ENCODE data around the gene CCDC88C. TPM values are rescaled to one million over a fixed set of nuclear protein-coding genes. Genes with fewer than 3 reads are reported as not detected.

Gene CCDC88C
- total RNA-seq, 2 donors from 2014 or later: 4.0 to 4.4 TPM

DNA sequence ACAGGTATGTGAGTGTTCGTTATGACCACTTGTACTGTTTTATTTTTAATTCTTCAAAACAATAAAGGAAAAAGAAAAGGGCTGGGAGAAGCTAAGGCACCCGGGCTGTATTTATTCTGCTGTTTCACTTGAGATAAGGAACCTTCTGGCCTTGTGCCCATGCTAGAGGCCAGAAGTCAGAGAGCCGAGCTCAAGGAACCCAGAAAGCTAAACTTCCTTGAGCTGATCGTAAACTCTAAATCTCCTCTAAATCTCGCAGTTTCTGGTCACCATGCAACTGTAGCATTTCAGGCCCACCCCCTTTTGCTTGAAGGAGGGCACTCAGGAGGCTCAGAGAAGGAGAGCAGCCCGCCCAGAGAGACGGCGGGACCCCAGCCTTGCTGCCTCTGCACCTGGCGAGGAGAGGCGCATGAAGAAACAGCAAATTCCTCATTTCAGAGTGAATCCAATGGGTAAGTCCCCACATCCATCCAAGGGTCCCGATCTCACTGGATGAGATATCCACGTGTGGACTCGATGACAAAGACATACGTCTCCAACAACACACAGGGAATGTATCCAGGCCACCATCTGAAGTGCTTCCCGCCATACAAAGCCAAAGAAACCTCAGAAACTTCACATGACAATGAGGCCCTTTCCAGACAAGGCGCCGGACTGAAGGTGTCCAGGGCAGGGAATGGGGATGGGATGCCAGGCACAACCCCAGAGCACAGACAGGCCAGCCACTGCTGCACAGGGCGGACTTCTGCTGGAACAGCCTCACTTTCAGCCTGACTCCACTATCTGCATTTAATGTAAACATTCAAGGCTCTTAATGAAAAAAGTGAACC is 14.6 kb downstream of the CCDC88C start:
- Histone ChIP-seq H3K27me3 (no peaks in the 10 kb centered on the region), H3K27ac (peak overlapping the region in 1 of 2 donors; percentile 2), H3K9me3 (no peaks in the 10 kb centered on the region), H3K4me1 (peaks cover 0 to 8% of the 10 kb centered on the region in 2 donors), H3K4me3 (no peak overlapping the region), H3K36me3 (no peaks in the 10 kb centered on the region)
- TF ChIP-seq, protein P1, sequence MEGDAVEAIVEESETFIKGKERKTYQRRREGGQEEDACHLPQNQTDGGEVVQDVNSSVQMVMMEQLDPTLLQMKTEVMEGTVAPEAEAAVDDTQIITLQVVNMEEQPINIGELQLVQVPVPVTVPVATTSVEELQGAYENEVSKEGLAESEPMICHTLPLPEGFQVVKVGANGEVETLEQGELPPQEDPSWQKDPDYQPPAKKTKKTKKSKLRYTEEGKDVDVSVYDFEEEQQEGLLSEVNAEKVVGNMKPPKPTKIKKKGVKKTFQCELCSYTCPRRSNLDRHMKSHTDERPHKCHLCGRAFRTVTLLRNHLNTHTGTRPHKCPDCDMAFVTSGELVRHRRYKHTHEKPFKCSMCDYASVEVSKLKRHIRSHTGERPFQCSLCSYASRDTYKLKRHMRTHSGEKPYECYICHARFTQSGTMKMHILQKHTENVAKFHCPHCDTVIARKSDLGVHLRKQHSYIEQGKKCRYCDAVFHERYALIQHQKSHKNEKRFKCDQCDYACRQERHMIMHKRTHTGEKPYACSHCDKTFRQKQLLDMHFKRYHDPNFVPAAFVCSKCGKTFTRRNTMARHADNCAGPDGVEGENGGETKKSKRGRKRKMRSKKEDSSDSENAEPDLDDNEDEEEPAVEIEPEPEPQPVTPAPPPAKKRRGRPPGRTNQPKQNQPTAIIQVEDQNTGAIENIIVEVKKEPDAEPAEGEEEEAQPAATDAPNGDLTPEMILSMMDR (IDR thresholded peaks at IDR 0.05): no peak
- DNase-seq (ENCODE audit: low spot score): no peak

DNA sequence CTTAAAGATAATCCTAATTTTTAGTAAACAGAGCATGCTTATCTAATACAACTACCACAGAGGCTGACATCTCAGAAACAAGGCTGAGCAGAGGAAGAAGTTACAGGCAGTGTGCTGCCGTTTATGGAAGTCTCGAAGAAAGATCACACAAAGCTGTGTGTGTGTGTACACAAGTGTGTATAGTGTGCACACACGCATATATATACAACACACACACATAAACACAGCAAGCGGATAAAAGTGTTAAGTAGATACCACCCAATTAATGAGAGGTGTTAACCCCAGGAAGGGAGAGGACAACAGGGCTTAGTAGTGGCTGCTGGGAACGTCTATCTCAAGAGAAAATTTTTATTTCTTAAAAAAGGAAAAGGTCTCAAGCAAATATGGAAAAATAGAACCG is 15.3 kb downstream of the CCDC88C start:
- H3K4me1 ChIP-seq: peaks cover 0 to 14% of the 10 kb centered on the region in 2 donors
- TF ChIP-seq, protein P1 (IDR thresholded peaks at IDR 0.05): no peak
- no peak overlapping the region for H3K27ac ChIP-seq
- no peaks in the 10 kb centered on the region for H3K36me3 ChIP-seq
- no peak for DNase-seq (ENCODE audit: low spot score)
- H3K4me3 ChIP-seq: no peak overlapping the region
- no peaks in the 10 kb centered on the region for H3K9me3 ChIP-seq
- H3K27me3 ChIP-seq: no peaks in the 10 kb centered on the region

DNA sequence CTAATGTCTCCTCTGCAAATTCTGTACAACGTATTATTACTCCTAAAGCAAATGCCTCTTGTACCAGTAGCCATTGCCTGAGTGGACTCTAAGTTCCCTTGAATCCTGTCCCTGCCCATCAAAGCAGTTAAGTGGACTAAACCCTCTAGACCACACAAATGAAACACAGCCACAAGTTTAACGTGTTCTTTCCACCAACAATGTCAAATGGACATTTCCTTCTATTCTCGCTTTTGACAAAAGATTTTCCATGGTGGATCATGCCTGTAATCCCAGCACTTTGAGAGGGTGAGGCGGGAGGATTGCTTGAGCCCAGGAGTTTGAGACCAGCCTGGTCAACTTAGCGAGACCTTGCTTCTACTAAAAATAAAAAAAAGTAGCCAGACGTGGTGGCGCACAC is 15.9 kb downstream of the CCDC88C start:
- Histone ChIP-seq H3K27me3 (no peaks in the 10 kb centered on the region), H3K9me3 (no peaks in the 10 kb centered on the region), H3K4me3 (no peak overlapping the region), H3K27ac (no peak overlapping the region), H3K4me1 (peaks cover 0 to 15% of the 10 kb centered on the region in 2 donors), H3K36me3 (no peaks in the 10 kb centered on the region)
- DNase-seq (ENCODE audit: low spot score): no peak
- TF ChIP-seq, protein P1 (IDR thresholded peaks at IDR 0.05): no peak

DNA sequence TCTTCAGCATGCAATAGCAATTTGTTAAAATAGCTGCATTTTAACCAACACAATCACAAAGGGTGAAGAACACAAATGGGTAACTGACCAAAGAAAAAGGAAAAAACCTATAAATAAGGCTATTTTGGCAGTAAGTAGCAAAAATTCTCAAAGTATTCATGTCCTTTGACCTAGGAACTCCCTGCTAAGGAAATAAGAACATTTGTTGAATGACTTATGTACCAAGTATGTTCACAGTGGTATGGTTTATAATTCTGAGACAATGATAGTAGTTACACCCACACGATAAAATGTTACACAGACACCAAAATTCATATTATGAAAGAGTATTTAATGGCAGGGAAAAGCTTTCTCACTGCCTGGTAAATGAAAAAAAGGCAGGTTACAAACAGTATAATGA is 16.9 kb downstream of the CCDC88C start:
- no peaks in the 10 kb centered on the region for H3K27me3 ChIP-seq
- H3K27ac ChIP-seq: no peak overlapping the region
- DNase-seq (ENCODE audit: low spot score): no peak
- no peak overlapping the region for H3K4me3 ChIP-seq
- no peaks in the 10 kb centered on the region for H3K9me3 ChIP-seq
- TF ChIP-seq, protein P1 (IDR thresholded peaks at IDR 0.05): no peak
- peaks cover 0 to 11% of the 10 kb centered on the region in 2 donors for H3K4me1 ChIP-seq
- H3K36me3 ChIP-seq: no peaks in the 10 kb centered on the region

DNA sequence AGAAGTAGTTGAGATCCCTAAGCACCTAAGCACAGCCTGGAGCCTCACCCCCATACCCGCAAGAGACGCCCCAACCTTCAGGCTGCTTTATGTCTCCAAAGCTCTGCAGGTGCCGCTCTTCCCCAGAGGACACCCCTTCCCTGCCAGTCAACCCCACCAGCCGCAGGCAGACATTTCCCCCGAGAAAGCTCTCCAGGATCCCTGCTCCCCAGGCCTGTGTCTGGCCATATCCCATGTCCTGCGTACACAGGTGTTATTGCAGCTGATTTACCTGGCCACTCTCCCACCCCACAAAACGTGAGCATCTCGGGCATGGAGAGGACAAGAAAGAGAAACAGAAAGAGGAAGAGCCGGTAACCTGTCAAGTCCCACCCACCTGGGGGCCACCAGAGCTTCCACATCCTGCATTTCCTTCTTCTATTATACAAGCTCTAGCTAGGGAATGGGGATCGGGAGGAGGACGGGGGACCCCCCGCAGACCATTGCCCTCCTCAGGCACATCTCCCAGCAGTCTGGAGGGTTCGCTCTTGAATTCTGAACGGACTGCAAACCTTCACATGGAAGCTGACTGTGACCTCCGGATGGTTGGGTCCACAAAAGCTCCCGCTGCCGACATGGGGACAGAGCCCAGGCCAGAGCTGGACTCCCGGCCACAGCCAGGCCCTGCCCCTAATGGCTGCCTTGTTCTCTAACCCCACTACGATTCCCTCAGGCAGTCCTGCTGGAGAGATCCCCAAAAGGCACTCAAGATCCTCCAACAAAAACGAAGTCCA is 17.6 kb downstream of the CCDC88C start:
- no peaks in the 10 kb centered on the region for H3K27me3 ChIP-seq
- no peaks in the 10 kb centered on the region for H3K36me3 ChIP-seq
- H3K27ac ChIP-seq: no peak overlapping the region
- H3K9me3 ChIP-seq: no peaks in the 10 kb centered on the region
- H3K4me3 ChIP-seq: no peak overlapping the region
- DNase-seq (ENCODE audit: low spot score): no peak
- H3K4me1 ChIP-seq: peaks cover 0 to 10% of the 10 kb centered on the region in 2 donors
- TF ChIP-seq, protein P1 (IDR thresholded peaks at IDR 0.05): no peak

All from right atrium auricular region (tissue), 2 donors.